Neural crest cell (in vitro differentiated cells): ENCODE data around the gene TGFB2. TPM values are rescaled to one million over a fixed set of nuclear protein-coding genes. Genes with fewer than 3 reads are reported as not detected.

Experiments used
- DNase-seq: peaks from one replicate; pipeline ENCODE4 v3.0.0; 2021; ENCODE audit warnings: low read depth, mixed read lengths, low spot score
- H3K27ac Mint-ChIP-seq: one replicate; pipeline ENCODE4 v1.8.0; 2021; ENCODE audit warnings: mild to moderate bottlenecking, mixed read lengths; ENCODE audit not compliant: unreplicated experiment
- H3K27me3 Mint-ChIP-seq: 2 replicates; pipeline ENCODE4 v1.8.0; 2021; ENCODE audit warnings: low read depth, mild to moderate bottlenecking, mixed read lengths
- H3K36me3 Mint-ChIP-seq: 2 replicates; pipeline ENCODE4 v1.8.0; 2021; ENCODE audit warnings: low read depth, mild to moderate bottlenecking, mixed read lengths
- H3K4me1 Mint-ChIP-seq: 2 replicates; pipeline ENCODE4 v1.8.0; 2021; ENCODE audit warnings: mixed read lengths
- H3K4me3 Mint-ChIP-seq: one replicate; pipeline ENCODE4 v1.8.0; 2021; ENCODE audit warnings: mild to moderate bottlenecking, mixed read lengths
- H3K9me3 Mint-ChIP-seq: 2 replicates; pipeline ENCODE4 v1.8.0; 2021; ENCODE audit warnings: mixed read lengths
- CTCF ChIP-seq: fragments of 200-600 bp; sonication (generic); conservative IDR thresholded peaks from 2 replicates; pipeline ENCODE4 v1.5.0; 2021; ENCODE audit warnings: antibody characterized with exemption, mild to moderate bottlenecking
- total RNA-seq: library from RNA; stranded (reverse); gene quantifications from 2 replicates; pipeline ENCODE4 v1.2.1, GENCODE V29; 2021

The TGFB2 gene
- total RNA-seq, 1 donor from 2014 or later, result 11.4 TPM

- Mint-ChIP-seq H3K9me3 (peaks cover 10% of the 10 kb centered on the region), H3K36me3 (peaks cover 17% of the 10 kb centered on the region), H3K27me3 (no peaks in the 10 kb centered on the region), H3K4me3 (no peak overlapping the region), H3K4me1 (peaks cover 2% of the 10 kb centered on the region), H3K27ac (no peak overlapping the region)
- no peak for DNase-seq
- TF ChIP-seq CTCF, result no peak
These were observed 69.1 kb downstream of the TGFB2 start for GRCh38 chr1:218414060-218414728.

DNA sequence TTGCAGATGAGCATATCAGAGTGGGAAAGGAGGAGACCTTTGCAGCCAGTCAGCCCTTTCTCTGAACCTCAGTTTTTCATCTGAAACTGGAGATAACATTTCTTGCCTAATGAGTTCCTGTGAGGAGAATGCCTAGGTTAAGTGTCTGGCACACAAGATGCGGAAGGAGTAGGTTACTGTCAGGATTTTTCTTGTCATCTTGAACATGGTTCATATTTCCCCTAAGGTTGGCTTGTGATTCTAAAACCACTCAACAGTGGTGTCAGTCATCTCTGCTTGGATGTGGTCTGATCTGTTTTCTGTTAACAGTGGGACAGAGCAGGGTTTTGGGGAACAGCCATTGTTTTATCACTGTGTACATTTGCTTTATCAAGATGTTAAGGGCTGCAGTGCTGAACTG, 70.6 kb downstream of the TGFB2 start:
- DNase-seq, result no peak
- Mint-ChIP-seq H3K36me3 (peaks cover 20% of the 10 kb centered on the region), H3K9me3 (peaks cover 13% of the 10 kb centered on the region), H3K27me3 (no peaks in the 10 kb centered on the region), H3K4me3 (no peak overlapping the region), H3K27ac (no peak overlapping the region), H3K4me1 (no peaks in the 10 kb centered on the region)
- TF ChIP-seq CTCF, result no peak

- Mint-ChIP-seq H3K4me1 (peaks cover 30% of the 10 kb centered on the region), H3K27me3 (no peaks in the 10 kb centered on the region), H3K27ac (no peak overlapping the region)
These were observed 76.4 kb downstream of the TGFB2 start for GRCh38 chr1:218421531-218421930.

DNA sequence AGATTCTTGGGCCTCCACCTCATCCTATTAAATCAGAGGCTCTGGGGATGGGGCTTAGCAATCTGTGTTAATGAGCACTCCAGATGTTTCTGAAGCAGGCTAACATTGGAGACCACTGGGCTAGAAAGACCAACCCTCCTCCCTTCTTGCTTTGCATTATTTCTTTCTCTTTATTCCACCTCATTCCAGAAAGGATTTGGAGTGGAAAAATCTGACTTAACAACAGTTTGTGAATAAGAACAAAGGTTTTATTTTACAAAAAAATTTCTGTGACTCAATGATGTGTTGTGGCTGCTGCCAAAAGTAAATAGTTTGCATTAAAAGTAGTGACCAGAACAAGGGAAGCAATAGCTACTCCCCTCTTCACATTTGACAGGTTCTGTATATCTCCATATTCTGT, 79.4 kb downstream of the TGFB2 start:
- Mint-ChIP-seq H3K36me3 (no peaks in the 10 kb centered on the region), H3K27me3 (no peaks in the 10 kb centered on the region)

More at GRCh38 chr1:218421531-218421930, 76.4 kb downstream of the TGFB2 start:
- no peak for DNase-seq
- H3K36me3 Mint-ChIP-seq, result peaks cover 17% of the 10 kb centered on the region
- peaks cover 15% of the 10 kb centered on the region for H3K9me3 Mint-ChIP-seq
- H3K4me3 Mint-ChIP-seq, result no peak overlapping the region
- no peak for TF ChIP-seq CTCF

DNA sequence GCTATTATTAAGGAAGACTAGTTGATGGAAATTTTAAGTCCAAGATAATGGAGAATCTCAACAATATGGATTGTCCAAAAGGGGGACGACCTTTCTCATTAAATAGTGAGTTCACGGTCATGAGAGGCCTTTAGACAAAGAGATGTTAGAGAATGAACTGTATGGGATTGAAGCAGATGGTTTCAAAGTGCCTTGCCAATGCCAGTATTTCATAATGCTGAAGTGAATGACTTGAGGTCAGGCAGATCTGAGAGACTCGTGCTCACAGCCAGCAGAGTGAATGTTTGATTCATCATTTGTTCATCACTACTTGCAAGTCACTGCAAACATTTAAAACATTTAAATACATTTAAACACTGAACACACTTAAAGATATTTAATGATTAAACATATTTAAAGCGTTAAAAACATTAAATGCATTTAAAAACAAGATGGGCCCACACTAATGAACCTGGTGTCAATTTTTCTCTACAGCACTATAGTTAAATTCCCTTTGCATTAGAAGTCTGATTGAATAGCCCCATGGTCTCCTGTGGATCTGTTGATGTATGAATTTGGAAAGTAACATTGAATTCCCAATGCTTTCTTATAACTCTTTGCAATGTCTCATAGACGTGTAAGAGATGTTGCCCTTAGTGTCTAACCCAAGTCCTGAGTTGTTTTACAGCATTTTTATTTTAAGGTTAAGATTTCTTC, 80.7 kb downstream of the TGFB2 start:
- no peak for TF ChIP-seq CTCF
- Mint-ChIP-seq H3K9me3 (peaks cover 10% of the 10 kb centered on the region), H3K27ac (no peak overlapping the region), H3K27me3 (no peaks in the 10 kb centered on the region), H3K36me3 (no peaks in the 10 kb centered on the region), H3K4me3 (no peak overlapping the region), H3K4me1 (peaks cover 32% of the 10 kb centered on the region)
- DNase-seq, result no peak

More for the DNA sequence above, 79.4 kb downstream of the TGFB2 start:
- H3K27ac Mint-ChIP-seq, result no peak overlapping the region
- TF ChIP-seq CTCF, result no peak
- peaks cover 6% of the 10 kb centered on the region for H3K9me3 Mint-ChIP-seq
- peaks cover 32% of the 10 kb centered on the region for H3K4me1 Mint-ChIP-seq
- H3K4me3 Mint-ChIP-seq, result no peak overlapping the region
- no peak for DNase-seq
